GM21825 (cell line): ENCODE measurements around the gene TIRAP.

Experiments used
- ATAC-seq: cut with Tn5 transposase; IDR thresholded peaks from one replicate; pipeline ENCODE4 v1.9.1; 2021; ENCODE audit warnings: mild to moderate bottlenecking, moderate library complexity; ENCODE audit not compliant: unreplicated experiment

The TIRAP gene

DNA sequence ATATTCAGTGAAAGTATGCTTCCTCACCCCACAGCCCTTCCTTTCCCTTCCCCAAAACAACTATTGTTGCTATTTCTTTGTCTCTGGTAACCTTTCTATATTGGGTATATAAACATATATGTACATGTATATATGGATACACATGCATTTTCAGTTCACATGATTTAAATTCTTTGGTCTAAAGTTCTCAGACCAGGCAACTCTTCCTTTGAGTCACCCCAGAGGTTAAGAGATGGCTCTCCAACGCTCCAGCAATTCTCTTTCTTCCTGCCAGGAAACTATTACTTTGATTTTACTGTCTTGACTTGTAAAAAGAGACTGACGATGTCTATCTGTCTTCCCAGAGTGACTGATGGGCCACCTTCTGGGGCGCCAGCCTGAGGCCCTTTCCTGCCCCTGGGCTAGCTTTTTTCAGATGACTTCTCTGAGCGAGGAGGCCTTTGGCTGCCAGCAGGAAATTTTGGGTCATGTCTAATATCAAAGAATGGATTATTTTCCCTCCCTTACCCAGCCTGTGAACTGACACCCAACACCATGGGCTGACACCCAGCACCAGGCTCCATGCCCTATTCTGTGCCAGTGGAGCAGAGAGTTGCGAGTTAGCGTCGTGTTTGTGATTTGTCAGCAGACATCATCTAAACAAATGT lies 58.2 kb downstream of the TIRAP start:
- ATAC-seq: no peak

GRCh38 chr11:126341760-126342161 lies 58.9 kb downstream of the TIRAP start:
- ATAC-seq: no peak

DNA sequence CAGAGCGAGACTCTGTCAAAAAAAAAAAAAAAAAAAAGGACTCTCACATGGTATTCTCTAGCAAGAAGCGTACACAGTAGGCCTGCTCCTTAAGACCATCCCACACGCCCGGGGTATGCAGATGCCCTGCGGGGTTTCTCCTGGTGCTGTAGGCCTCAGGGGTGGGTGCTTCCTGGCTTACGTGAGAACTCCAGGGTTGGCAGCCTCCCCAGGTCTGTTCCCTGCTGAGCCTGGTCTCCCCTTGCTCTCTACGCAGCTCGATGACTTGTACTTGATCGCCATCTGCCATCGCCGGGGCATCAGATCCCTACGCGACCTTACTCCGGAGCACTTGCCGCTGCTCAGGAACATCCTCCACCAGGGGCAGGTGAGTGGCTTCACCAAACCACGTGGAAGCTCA lies 60.2 kb downstream of the TIRAP start:
- ATAC-seq: no peak
